Lower lobe of right lung (tissue), 2 donors: ENCODE measurements around the gene SCNM1. TPM values are rescaled to one million over a fixed set of nuclear protein-coding genes. Genes with fewer than 3 reads are reported as not detected.

Experiments
- ATAC-seq, 2 donors: fragments of 200-7000 bp; cut with Tn5 transposase; one replicate each; pipeline ENCODE4 v1.9.1; 2020 to 2022; ENCODE audit warnings: mild to moderate bottlenecking in 2 of 2, moderate library complexity in 2 of 2
- DNase-seq: peaks from one replicate; pipeline ENCODE4 v3.0.0-alpha.2; 2020
- H3K27ac ChIP-seq: fragments of 200-600 bp; one replicate; pipeline ENCODE4 v1.8.0; 2022
- H3K27me3 ChIP-seq: fragments of 200-600 bp; one replicate; pipeline ENCODE4 v1.8.0; 2022; ENCODE audit warnings: low read depth
- H3K36me3 ChIP-seq: fragments of 200-600 bp; one replicate; pipeline ENCODE4 v1.8.0; 2022; ENCODE audit warnings: mild to moderate bottlenecking
- H3K4me1 ChIP-seq: fragments of 200-600 bp; one replicate; pipeline ENCODE4 v1.8.0; 2022
- H3K4me3 ChIP-seq: fragments of 200-600 bp; one replicate; pipeline ENCODE4 v1.8.0; 2022; ENCODE audit warnings: mild to moderate bottlenecking
- H3K9me3 ChIP-seq: fragments of 200-600 bp; one replicate; pipeline ENCODE4 v1.8.0; 2022
- CTCF ChIP-seq: fragments of 200-600 bp; IDR thresholded peaks from one replicate; pipeline ENCODE4 v1.8.0; 2022; ENCODE audit warnings: antibody characterized with exemption, mild to moderate bottlenecking
- intact Hi-C: fragments of 100-400 bp; cut with DNase I; formaldehyde crosslinking; loops from one replicate; pipeline ENCODE4 v1.11.0; 2022
- total RNA-seq: library from RNA; stranded (reverse); fragmentation: NEBNext Ultra II Directional; extraction: Animal tissue kit (Norgen Biotek cat#: 25700); gene quantifications from one replicate; pipeline ENCODE4 v1.2.1, GENCODE V29; 2021
- donor health status: DM: no; HTN: yes; CAD: no; lungs with severe emphysema.

SCNM1 gene
- total RNA-seq, 1 donor from 2014 or later, result 38.4 TPM

DNA sequence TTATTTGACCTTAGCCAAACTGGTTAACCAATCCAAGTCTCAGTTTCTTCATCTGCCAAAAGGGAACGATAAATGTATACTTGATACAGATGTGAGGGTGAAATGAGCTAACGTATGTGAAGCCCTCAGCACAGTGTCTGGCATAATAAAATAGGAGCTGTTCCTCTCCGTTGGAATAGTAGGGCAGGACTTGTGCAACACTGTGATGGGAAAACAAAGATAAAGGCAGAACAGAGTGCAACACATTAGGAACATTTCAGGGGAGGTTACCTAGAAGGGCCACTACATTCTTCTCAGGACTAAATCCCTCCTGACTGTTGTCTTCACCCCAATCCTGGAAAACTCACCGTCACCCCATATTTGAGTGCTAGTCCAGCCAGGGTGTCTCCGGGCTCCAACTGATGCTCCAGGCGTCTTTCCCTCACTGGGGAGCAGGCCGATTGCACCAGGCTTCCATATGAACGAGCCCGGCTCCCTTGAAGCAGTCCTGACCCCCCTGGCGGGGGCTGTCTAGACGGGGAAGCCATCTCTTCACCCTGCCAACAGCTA is 1.1 kb upstream of the SCNM1 start:
- Histone ChIP-seq H3K27me3 (no peaks in the 10 kb centered on the region), H3K9me3 (no peaks in the 10 kb centered on the region), H3K27ac (peak overlapping the region; percentile 85), H3K4me3 (peak overlapping the region; percentile 86), H3K36me3 (peaks cover 56% of the 10 kb centered on the region), H3K4me1 (peaks cover 31% of the 10 kb centered on the region)
- intact Hi-C loops, result no loop called here
- DNase-seq (peak; percentile 59), ATAC-seq (peak in 1 of 2 donors; percentile 2)
- TF ChIP-seq CTCF, result no peak

DNA sequence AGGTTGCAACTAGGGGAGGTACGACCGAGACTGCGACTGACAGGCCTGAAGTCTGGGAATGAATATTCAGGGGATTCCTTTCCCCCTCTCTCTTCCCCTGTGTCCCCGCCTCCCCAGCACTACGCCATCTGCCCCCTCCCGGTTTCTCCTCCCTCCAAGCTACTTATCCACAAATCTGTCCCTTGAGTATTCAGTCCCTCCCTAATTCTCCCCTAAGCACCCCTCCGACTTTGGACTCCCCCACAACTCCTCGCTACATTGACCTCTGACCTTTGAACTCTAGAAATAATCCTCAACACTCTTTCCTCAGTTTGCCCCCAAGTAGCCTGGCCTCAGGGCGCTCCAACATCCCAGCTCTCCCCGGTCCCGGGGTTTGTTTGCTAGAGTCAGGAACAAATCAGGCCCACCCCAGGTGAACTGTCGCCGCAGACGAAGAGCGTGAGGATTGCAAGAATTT is 635 bp upstream of the SCNM1 start:
- peak overlapping the region; percentile 85 for H3K27ac ChIP-seq
- H3K9me3 ChIP-seq, result no peaks in the 10 kb centered on the region
- TF ChIP-seq CTCF, result no peak
- H3K27me3 ChIP-seq, result no peaks in the 10 kb centered on the region
- DNase-seq (no peak), ATAC-seq (peak; percentile 55 to 62)
- H3K36me3 ChIP-seq, result peaks cover 56% of the 10 kb centered on the region
- intact Hi-C loops, result no loop called here
- peaks cover 26% of the 10 kb centered on the region for H3K4me1 ChIP-seq
- H3K4me3 ChIP-seq, result peak overlapping the region; percentile 86

DNA sequence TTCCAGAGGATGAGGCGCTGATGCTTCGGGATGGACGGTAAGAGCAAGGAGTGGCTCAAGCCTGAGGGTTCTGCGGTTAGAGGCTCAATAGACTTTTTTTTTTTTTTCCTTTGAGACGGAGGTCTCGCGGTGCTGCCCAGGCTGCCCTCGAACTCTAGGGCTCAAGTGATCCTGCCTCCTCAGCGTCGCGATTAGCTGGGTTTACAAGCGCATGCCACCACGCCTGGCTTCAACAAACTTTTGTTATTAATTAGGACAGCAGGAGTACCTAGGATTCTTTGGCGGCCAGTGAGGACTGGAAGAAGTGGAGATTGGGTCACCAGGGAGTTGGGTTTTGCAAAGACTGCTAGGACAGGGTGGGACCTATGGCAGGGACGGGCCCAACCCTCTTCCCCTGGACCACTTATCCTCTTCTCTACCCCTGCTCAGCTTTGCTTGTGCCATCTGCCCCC is 587 bp downstream of the SCNM1 start:
- H3K27ac ChIP-seq, result peak overlapping the region; percentile 85
- intact Hi-C loops, result no loop called here
- H3K9me3 ChIP-seq, result no peaks in the 10 kb centered on the region
- H3K4me3 ChIP-seq, result peak overlapping the region; percentile 86
- DNase-seq (no peak), ATAC-seq (peak in 1 of 2 donors; percentile 2)
- H3K4me1 ChIP-seq, result peaks cover 26% of the 10 kb centered on the region
- no peak for TF ChIP-seq CTCF
- peaks cover 50% of the 10 kb centered on the region for H3K36me3 ChIP-seq
- H3K27me3 ChIP-seq, result no peaks in the 10 kb centered on the region

DNA sequence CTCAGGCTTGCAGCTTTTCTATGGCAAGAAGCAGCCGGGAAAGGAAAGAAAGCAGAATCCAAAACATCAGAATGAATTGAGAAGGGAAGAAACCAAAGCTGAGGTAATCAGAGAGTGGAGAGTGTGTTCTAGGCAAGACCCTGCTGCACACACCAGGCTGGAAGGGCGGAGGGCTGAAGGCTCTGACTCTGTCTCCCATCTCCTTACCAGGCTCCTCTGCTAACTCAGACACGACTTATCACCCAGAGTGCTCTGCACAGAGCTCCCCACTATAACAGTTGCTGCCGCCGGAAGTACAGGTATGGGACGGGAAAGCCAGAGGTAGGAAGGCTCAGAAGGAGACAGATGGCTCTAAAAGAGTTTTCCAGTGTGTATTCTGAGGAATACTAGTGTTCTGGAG is 1.2 kb downstream of the SCNM1 start:
- no peak overlapping the region for H3K27ac ChIP-seq
- no peaks in the 10 kb centered on the region for H3K27me3 ChIP-seq
- no peaks in the 10 kb centered on the region for H3K9me3 ChIP-seq
- H3K4me1 ChIP-seq, result peaks cover 26% of the 10 kb centered on the region
- ATAC-seq (no peak), DNase-seq (no peak)
- TF ChIP-seq CTCF, result no peak
- H3K4me3 ChIP-seq, result peak overlapping the region; percentile 86
- intact Hi-C loops, result no loop called here
- H3K36me3 ChIP-seq, result peaks cover 44% of the 10 kb centered on the region

- no peak for TF ChIP-seq CTCF
- H3K4me3 ChIP-seq, result no peak overlapping the region
- no peak overlapping the region for H3K27ac ChIP-seq
- ATAC-seq, result no peak
- H3K27me3 ChIP-seq, result no peaks in the 10 kb centered on the region
- intact Hi-C loops, result no loop called here
- DNase-seq, result no peak
- no peaks in the 10 kb centered on the region for H3K9me3 ChIP-seq
- H3K4me1 ChIP-seq, result peaks cover 9% of the 10 kb centered on the region
- H3K36me3 ChIP-seq, result peaks cover 66% of the 10 kb centered on the region
Measured at GRCh38 chr1:151171190-151171589, 5.2 kb downstream of the SCNM1 start.
